Epithelial cell of esophagus (primary cell): Measurements from ENCODE around the gene KMT5C.

Source experiments
- DNase-seq: peaks from one replicate; pipeline ENCODE4 v3.0.0; 2010; ENCODE audit warnings: low read depth
- H3K4me3 ChIP-seq: 2 replicates; pipeline ENCODE4 v1.5.1; 2011; ENCODE audit warnings: mild to moderate bottlenecking, low read length, control low read depth
- CTCF ChIP-seq: IDR thresholded peaks from 2 replicates; pipeline ENCODE4 v1.5.1; 2011; ENCODE audit warnings: low read depth, mild to moderate bottlenecking, low read length, control low read depth, inconsistent platforms; ENCODE audit not compliant: insufficient read depth; ENCODE audit errors: missing control alignments

Gene KMT5C

DNA sequence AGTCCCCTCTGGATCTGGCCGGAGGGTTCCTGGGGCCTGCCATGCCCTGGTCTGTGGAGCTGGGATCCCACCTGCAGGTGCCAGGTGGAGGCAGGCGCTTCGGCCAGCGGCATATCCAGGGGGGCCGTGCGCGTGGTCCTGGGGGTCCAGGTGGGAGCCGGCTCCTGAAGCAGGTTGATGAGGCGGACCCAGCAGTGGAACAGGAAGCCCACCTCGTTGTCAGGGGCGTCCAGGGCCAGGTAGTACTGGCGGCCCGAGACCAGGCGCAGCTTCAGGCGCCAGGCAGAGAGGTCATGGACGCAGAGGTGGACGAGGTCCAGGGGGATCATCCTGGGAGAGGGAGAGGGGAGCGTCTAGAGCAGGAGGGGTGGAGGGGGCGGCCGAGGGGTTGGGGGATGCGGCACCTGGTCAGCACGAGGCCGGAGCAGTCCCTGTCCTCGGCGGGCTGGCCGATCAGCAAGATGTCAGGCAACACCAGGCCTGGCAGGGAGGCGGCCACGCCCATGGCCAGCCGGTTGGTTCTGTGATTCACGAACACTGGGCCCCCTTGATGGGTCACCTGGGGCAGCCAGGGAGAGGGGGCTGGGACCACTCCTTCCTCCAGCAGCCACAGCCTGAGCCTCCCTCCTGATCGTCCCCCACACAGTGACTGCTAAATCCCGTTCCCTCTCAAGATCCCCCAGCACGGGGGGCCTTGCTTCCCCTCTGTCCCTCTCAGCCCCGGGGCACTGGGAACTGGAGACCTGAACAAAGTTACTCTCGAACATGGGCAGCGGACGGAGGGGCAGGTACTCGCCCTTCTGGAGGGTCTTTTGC is 22.7 kb downstream of the KMT5C start:
- TF ChIP-seq CTCF, result no peak
- no peak overlapping the region for H3K4me3 ChIP-seq
- no peak for DNase-seq

- H3K4me3 ChIP-seq, result no peak within 1 kb of the TSS
- TF ChIP-seq CTCF, result no peak
- no peak for DNase-seq
These were observed 23.5 kb downstream of the KMT5C start, which contains the start of gene GARIN5B for GRCh38 chr19:55362990-55363716. Gene GARIN5B (minus strand): TSS chr19:55363260. CDS start chr19:55363066, 194 bp downstream.

DNA sequence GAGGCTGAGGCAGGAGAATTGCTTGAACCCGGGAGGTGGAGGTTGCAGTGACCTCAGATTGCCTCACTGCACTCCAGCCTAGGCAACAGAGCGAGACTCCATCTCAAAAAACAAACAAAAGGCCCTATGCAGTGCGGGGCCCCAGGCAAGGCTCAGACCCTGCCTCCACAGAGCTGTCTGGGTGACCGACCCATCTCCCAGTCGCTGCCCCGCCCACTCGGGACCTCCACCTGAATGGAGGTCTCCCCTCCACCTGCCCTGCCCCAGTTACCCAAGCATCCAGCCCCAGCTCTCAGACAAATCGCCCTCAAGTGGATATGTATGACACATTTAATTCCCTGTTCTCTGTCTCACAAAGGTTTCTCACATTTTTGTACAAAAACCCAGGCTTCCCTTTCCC is 25.6 kb downstream of the KMT5C start:
- TF ChIP-seq CTCF, result no peak
- H3K4me3 ChIP-seq, result no peak overlapping the region
- DNase-seq, result no peak

DNA sequence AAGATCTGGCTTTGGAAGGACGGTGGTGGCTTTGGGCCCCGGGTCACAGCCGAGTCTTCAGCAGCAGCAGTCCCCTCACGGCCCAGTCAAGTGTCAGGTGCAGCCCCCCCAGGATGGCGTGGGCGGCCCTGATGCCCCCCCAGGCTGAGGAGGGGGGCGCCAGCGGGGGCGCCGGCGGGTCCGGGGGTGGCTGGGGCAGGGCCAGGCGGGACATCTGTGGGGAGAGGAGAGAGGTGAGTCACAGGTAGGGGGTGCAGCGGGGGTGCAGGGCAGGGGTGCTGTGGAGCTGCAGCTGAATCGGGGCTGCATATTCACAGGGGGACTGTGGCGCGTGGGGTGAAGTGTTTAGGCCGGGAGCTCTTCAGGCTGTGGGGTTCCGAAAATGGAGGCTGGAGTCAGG is 26.3 kb downstream of the KMT5C start:
- no peak overlapping the region for H3K4me3 ChIP-seq
- no peak for DNase-seq
- no peak for TF ChIP-seq CTCF

DNA sequence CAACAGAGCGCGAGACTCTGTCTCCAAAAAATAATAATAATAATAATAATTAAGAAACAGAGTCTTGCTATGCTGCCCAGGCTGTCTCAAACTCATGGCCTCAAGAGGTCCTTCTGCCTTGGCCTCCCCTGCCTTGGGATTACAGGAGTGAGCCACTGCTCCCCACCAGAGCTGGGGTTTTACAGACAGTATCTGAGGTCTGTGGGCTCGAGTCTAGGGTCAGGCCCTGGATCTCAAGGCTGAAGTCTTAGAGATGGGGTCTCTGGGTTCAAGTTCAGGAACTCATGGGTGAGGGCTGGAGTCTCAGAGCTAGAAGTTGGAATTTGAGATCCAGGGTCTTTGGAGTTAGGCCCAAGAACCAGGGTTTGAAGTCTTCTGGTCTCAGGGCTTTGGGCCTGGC is 27.1 kb downstream of the KMT5C start:
- no peak for TF ChIP-seq CTCF
- no peak overlapping the region for H3K4me3 ChIP-seq
- no peak for DNase-seq

DNA sequence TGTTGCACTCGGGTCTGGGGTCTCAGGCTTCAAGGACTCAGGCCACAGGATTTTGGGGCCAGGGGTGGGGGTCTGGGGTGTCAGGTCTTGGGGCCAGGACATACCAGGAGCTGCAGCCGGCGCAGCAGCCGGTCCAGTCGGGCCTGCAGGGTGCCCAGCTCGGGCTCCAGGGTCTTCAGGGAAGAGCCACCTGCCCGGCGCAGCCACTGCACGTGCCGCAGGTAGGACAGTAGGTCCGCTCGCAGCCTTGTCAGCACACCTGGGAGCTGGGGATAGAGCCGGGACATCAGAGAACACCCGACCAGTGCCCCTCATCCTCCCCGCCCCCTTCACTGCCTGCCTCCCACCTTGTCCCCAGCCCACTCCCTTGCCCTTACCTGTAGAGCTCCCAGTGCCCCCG is 28.4 kb downstream of the KMT5C start:
- TF ChIP-seq CTCF, result no peak
- DNase-seq, result no peak
- H3K4me3 ChIP-seq, result no peak overlapping the region
